ENCODE measurements around the gene ANKRD13C.
"Not testable (repeated sequence)": the region's sequence is repeated elsewhere in the genome, so short reads cannot be mapped to it uniquely, and the experiment has no call there.

Gene ANKRD13C

DNA sequence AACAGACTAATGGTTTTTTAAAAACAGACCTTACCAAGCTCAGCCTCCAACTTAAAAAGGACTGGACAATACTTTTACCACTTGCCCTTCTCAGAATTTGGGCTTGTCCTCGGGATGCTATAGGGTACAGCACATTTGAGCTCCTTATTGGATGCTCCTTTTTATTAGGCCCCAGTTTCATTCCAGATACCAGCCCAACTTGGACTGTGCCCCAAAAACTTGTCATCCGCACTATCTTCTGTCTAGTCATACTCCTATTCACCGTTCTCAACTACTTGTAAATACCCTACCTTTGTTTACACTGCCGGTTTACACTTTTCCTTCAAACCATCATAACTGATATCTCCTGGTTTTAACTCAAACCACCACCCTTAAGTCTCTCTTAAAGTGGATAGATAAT lies 17.9 kb upstream of the ANKRD13C start:
- DNase-seq (ENCODE audit: low read depth), result no peak
- TF ChIP-seq, protein P1, sequence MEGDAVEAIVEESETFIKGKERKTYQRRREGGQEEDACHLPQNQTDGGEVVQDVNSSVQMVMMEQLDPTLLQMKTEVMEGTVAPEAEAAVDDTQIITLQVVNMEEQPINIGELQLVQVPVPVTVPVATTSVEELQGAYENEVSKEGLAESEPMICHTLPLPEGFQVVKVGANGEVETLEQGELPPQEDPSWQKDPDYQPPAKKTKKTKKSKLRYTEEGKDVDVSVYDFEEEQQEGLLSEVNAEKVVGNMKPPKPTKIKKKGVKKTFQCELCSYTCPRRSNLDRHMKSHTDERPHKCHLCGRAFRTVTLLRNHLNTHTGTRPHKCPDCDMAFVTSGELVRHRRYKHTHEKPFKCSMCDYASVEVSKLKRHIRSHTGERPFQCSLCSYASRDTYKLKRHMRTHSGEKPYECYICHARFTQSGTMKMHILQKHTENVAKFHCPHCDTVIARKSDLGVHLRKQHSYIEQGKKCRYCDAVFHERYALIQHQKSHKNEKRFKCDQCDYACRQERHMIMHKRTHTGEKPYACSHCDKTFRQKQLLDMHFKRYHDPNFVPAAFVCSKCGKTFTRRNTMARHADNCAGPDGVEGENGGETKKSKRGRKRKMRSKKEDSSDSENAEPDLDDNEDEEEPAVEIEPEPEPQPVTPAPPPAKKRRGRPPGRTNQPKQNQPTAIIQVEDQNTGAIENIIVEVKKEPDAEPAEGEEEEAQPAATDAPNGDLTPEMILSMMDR (conservative IDR thresholded peaks at IDR 0.05; ENCODE audit: low read depth, low read length), result no peak
- no peak overlapping the region for H3K4me3 ChIP-seq (ENCODE audit: low read length)

DNA sequence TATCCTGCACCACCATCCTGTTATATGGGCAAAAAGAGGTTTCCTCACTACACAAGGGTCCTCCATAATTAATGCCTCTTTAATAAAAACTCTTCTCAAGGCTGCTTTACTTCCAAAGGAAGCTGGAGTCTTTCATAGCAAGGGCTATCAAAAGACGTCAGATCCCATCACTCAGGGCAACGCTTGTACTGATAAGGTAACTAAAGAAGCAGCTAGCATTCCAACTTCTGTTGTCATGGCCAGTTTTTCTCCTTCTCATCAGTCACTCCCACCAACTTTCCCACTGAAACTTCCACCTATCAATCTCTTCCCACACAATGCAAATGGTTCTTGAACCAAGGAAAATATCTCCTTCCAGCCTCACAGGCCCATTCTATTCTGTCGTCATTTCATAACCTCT lies 17.1 kb upstream of the ANKRD13C start:
- DNase-seq (ENCODE audit: low read depth); H3K4me3 ChIP-seq (ENCODE audit: low read length): not testable (repeated sequence)

GRCh38 chr1:70367397-70367796 lies 12.9 kb upstream of the ANKRD13C start:
- DNase-seq (ENCODE audit: low read depth); H3K4me3 ChIP-seq (ENCODE audit: low read length): not testable (repeated sequence)

DNA sequence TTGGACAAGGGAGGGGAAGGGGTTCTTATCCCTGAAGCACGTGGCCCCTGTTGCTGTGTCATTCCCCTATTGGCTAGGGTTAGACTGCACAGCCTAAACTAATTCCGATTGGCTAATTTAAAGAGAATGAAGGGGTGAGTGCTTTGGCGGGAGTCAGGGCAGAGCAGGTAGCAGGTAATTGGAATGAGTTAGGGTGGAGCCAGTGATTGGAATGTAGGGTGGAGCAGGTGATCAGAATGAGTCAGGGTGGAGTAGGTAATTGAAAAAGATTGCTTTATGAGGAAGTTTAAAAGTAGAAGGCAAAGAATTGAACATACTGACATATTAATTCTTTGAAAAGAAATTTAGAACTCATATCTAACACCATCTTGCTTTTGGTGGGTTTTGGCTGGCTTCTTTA lies 12.5 kb upstream of the ANKRD13C start:
- H3K4me3 ChIP-seq (ENCODE audit: low read length); DNase-seq (ENCODE audit: low read depth): not testable (repeated sequence)

- H3K4me3 ChIP-seq (ENCODE audit: low read length); DNase-seq (ENCODE audit: low read depth): not testable (repeated sequence)
Measured at GRCh38 chr1:70366425-70366952, 12.0 kb upstream of the ANKRD13C start.

DNA sequence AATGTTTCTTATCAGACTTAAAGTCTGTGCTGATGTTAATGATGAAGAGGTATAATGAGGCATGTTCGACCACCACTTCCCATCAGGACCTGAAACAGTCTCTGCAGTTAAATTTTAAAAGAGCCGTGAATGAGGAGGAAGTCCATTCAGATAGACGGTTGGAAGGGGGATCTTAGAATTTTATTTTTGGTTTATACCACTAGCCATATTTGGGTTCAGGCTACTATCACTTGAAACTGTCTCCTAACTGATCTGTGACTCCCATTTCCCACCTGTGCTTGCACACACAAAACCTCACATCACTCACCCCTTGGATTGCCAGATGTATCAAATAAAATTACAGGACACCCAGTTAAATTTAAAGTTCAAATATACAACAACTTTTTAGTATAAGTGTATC lies 9.9 kb upstream of the ANKRD13C start:
- H3K4me3 ChIP-seq (ENCODE audit: low read length), result no peak overlapping the region
- no peak for DNase-seq (ENCODE audit: low read depth)
- TF ChIP-seq, protein P1 (conservative IDR thresholded peaks at IDR 0.05; ENCODE audit: low read depth, low read length), result no peak

DNA sequence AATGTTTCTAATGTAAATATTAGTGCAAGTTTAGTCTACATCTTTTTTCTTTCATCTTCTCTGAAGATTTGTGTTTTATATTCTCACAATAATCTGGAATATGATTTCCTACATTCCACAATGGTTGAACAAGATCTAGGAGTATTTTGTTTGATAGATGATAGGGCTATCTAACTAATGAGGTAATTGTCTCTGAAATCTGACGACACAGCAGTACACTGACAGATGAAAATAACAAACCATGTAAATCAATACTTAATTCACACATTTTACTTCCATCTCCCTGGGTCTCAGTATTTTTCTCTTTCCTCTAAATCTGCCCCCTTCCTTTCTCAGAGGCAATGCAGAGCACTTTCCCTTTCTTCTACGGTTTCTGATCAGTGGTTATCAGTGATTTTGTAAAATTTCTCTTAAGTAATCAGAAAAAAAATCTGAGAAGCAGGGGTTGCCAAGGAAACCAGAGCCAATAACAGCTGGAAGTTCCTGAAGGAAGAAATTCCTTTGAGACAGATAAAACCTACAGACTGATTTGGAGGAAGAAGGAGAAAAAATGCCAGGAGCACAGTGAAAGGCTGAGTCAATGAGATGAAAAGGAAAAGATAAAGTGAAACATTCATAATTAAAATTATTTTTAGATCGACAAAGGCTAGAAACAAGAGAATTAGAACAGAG lies 7.3 kb upstream of the ANKRD13C start:
- DNase-seq (ENCODE audit: low read depth), result no peak
- H3K4me3 ChIP-seq (ENCODE audit: low read length), result no peak overlapping the region
- TF ChIP-seq, protein P1 (conservative IDR thresholded peaks at IDR 0.05; ENCODE audit: low read depth, low read length), result no peak

- TF ChIP-seq, protein P1 (conservative IDR thresholded peaks at IDR 0.05; ENCODE audit: low read depth, low read length), result no peak
- H3K4me3 ChIP-seq (ENCODE audit: low read length), result no peak overlapping the region
- DNase-seq (ENCODE audit: low read depth), result no peak
Measured at GRCh38 chr1:70360321-70360720, 5.8 kb upstream of the ANKRD13C start.

GRCh38 chr1:70358921-70359564 lies 4.5 kb upstream of the ANKRD13C start:
- TF ChIP-seq, protein P1 (conservative IDR thresholded peaks at IDR 0.05; ENCODE audit: low read depth, low read length), result no peak
- DNase-seq (ENCODE audit: low read depth), result no peak
- no peak overlapping the region for H3K4me3 ChIP-seq (ENCODE audit: low read length)

Data from retinal pigment epithelial cell (primary cell).